ENCODE data around the gene MYPN.

Gene MYPN

GRCh38 chr10:68087685-68088401 lies 21.4 kb upstream of the MYPN start:
- H3K27ac Mint-ChIP-seq = no peak overlapping the region
- no peak for DNase-seq
- H3K4me3 Mint-ChIP-seq = no peak overlapping the region
- H3K36me3 Mint-ChIP-seq (ENCODE audit: low read depth) = no peaks in the 10 kb centered on the region
- TF ChIP-seq CTCF (IDR thresholded peaks at IDR 0.05) = no peak
- peaks cover 5% of the 10 kb centered on the region for H3K4me1 Mint-ChIP-seq
- peaks cover 3% of the 10 kb centered on the region for H3K27me3 Mint-ChIP-seq (ENCODE audit: low read depth, poor library complexity)
- no peaks in the 10 kb centered on the region for H3K9me3 Mint-ChIP-seq

GRCh38 chr10:68088740-68089139 lies 20.5 kb upstream of the MYPN start:
- H3K36me3 Mint-ChIP-seq (ENCODE audit: low read depth) = no peaks in the 10 kb centered on the region
- peaks cover 3% of the 10 kb centered on the region for H3K27me3 Mint-ChIP-seq (ENCODE audit: low read depth, poor library complexity)
- no peak overlapping the region for H3K27ac Mint-ChIP-seq
- no peak for DNase-seq
- no peak for TF ChIP-seq CTCF (IDR thresholded peaks at IDR 0.05)
- H3K9me3 Mint-ChIP-seq = no peaks in the 10 kb centered on the region
- no peak overlapping the region for H3K4me3 Mint-ChIP-seq
- peaks cover 5% of the 10 kb centered on the region for H3K4me1 Mint-ChIP-seq

- no peaks in the 10 kb centered on the region for H3K36me3 Mint-ChIP-seq (ENCODE audit: low read depth)
- no peaks in the 10 kb centered on the region for H3K9me3 Mint-ChIP-seq
- DNase-seq = no peak
- peaks cover 3% of the 10 kb centered on the region for H3K27me3 Mint-ChIP-seq (ENCODE audit: low read depth, poor library complexity)
- H3K4me3 Mint-ChIP-seq = no peak overlapping the region
- H3K27ac Mint-ChIP-seq = no peak overlapping the region
- peaks cover 5% of the 10 kb centered on the region for H3K4me1 Mint-ChIP-seq
- TF ChIP-seq CTCF (IDR thresholded peaks at IDR 0.05) = no peak
These were observed 18.7 kb upstream of the MYPN start for GRCh38 chr10:68090586-68090985.

GRCh38 chr10:68092512-68092911 lies 16.8 kb upstream of the MYPN start:
- H3K27me3 Mint-ChIP-seq (ENCODE audit: low read depth, poor library complexity) = peaks cover 3% of the 10 kb centered on the region
- TF ChIP-seq CTCF (IDR thresholded peaks at IDR 0.05) = no peak
- no peaks in the 10 kb centered on the region for H3K9me3 Mint-ChIP-seq
- no peaks in the 10 kb centered on the region for H3K36me3 Mint-ChIP-seq (ENCODE audit: low read depth)
- H3K4me3 Mint-ChIP-seq = no peak overlapping the region
- H3K4me1 Mint-ChIP-seq = no peaks in the 10 kb centered on the region
- no peak overlapping the region for H3K27ac Mint-ChIP-seq
- no peak for DNase-seq

- no peak overlapping the region for H3K27ac Mint-ChIP-seq
- DNase-seq = no peak
- no peaks in the 10 kb centered on the region for H3K4me1 Mint-ChIP-seq
These were observed 14.1 kb upstream of the MYPN start for GRCh38 chr10:68095153-68095552.

More at GRCh38 chr10:68095153-68095552, 14.1 kb upstream of the MYPN start:
- H3K27me3 Mint-ChIP-seq (ENCODE audit: low read depth, poor library complexity) = no peaks in the 10 kb centered on the region
- no peak overlapping the region for H3K4me3 Mint-ChIP-seq
- TF ChIP-seq CTCF (IDR thresholded peaks at IDR 0.05) = no peak
- no peaks in the 10 kb centered on the region for H3K36me3 Mint-ChIP-seq (ENCODE audit: low read depth)
- no peaks in the 10 kb centered on the region for H3K9me3 Mint-ChIP-seq

Data from nephron progenitor cell (in vitro differentiated cells).